ENCODE data around the gene C14orf132. TPM values are rescaled to one million over a fixed set of nuclear protein-coding genes. Genes with fewer than 3 reads are reported as not detected.

The C14orf132 gene
- polyA plus RNA-seq, 2 donors = 4.2 to 5.9 TPM

GRCh38 chr14:96108911-96109310 lies 69.7 kb downstream of the C14orf132 start:
- Histone ChIP-seq H3K4me1 (ENCODE audit: control insufficient read depth in 2 of 2, insufficient read depth in 2 of 2, low read length in 1 of 2) (peaks cover 0 to 5% of the 10 kb centered on the region in 2 donors), H3K4me3 (ENCODE audit: low read depth in 1 of 2, low read length in 2 of 2) (no peak overlapping the region), H3K27ac (ENCODE audit: low read depth in 2 of 2, low read length in 1 of 2) (no peak overlapping the region), H3K9me3 (ENCODE audit: control insufficient read depth in 2 of 2, insufficient read depth in 1 of 2, low read depth in 1 of 2, low read length in 1 of 2) (no peaks in the 10 kb centered on the region), H3K36me3 (ENCODE audit: control insufficient read depth in 2 of 2, insufficient read depth in 2 of 2, low read length in 1 of 2) (no peaks in the 10 kb centered on the region), H3K27me3 (ENCODE audit: control insufficient read depth in 1 of 2, insufficient read depth in 2 of 2, low read length in 2 of 2) (no peaks in the 10 kb centered on the region)
- WGBS, 2 donors = 95 to 96% methylated on average over 10 of the region's 10 CpGs

GRCh38 chr14:96109596-96110355 lies 70.6 kb downstream of the C14orf132 start:
- H3K27me3 ChIP-seq (ENCODE audit: control insufficient read depth in 1 of 2, insufficient read depth in 2 of 2, low read length in 2 of 2) = no peaks in the 10 kb centered on the region
- H3K36me3 ChIP-seq (ENCODE audit: control insufficient read depth in 2 of 2, insufficient read depth in 2 of 2, low read length in 1 of 2) = no peaks in the 10 kb centered on the region
- WGBS, 2 donors = 89 to 92% methylated on average over 8 of the region's 8 CpGs
- no peaks in the 10 kb centered on the region for H3K9me3 ChIP-seq (ENCODE audit: control insufficient read depth in 2 of 2, insufficient read depth in 1 of 2, low read depth in 1 of 2, low read length in 1 of 2)
- peaks cover 0 to 1% of the 10 kb centered on the region in 2 donors for H3K4me1 ChIP-seq (ENCODE audit: control insufficient read depth in 2 of 2, insufficient read depth in 2 of 2, low read length in 1 of 2)
- H3K4me3 ChIP-seq (ENCODE audit: low read depth in 1 of 2, low read length in 2 of 2) = no peak overlapping the region
- no peak overlapping the region for H3K27ac ChIP-seq (ENCODE audit: low read depth in 2 of 2, low read length in 1 of 2)

- no peak overlapping the region for H3K27ac ChIP-seq (ENCODE audit: low read depth in 2 of 2, low read length in 1 of 2)
- H3K27me3 ChIP-seq (ENCODE audit: control insufficient read depth in 1 of 2, insufficient read depth in 2 of 2, low read length in 2 of 2) = no peaks in the 10 kb centered on the region
- H3K4me3 ChIP-seq (ENCODE audit: low read depth in 1 of 2, low read length in 2 of 2) = no peak overlapping the region
- peaks cover 0 to 2% of the 10 kb centered on the region in 2 donors for H3K4me1 ChIP-seq (ENCODE audit: control insufficient read depth in 2 of 2, insufficient read depth in 2 of 2, low read length in 1 of 2)
- H3K9me3 ChIP-seq (ENCODE audit: control insufficient read depth in 2 of 2, insufficient read depth in 1 of 2, low read depth in 1 of 2, low read length in 1 of 2) = no peaks in the 10 kb centered on the region
- H3K36me3 ChIP-seq (ENCODE audit: control insufficient read depth in 2 of 2, insufficient read depth in 2 of 2, low read length in 1 of 2) = no peaks in the 10 kb centered on the region
- WGBS, 2 donors = 51 to 52% methylated on average over 3 of the region's 3 CpGs
Observed at GRCh38 chr14:96112032-96112431, 72.9 kb downstream of the C14orf132 start.

GRCh38 chr14:96114002-96114401 lies 74.8 kb downstream of the C14orf132 start:
- Histone ChIP-seq H3K27ac (ENCODE audit: low read depth in 2 of 2, low read length in 1 of 2) (no peak overlapping the region), H3K27me3 (ENCODE audit: control insufficient read depth in 1 of 2, insufficient read depth in 2 of 2, low read length in 2 of 2) (no peaks in the 10 kb centered on the region), H3K4me1 (ENCODE audit: control insufficient read depth in 2 of 2, insufficient read depth in 2 of 2, low read length in 1 of 2) (peaks cover 0 to 3% of the 10 kb centered on the region in 2 donors)

GRCh38 chr14:96117101-96117897 lies 78.1 kb downstream of the C14orf132 start:
- no peaks in the 10 kb centered on the region for H3K9me3 ChIP-seq (ENCODE audit: control insufficient read depth in 2 of 2, insufficient read depth in 1 of 2, low read depth in 1 of 2, low read length in 1 of 2)
- 65 to 66% methylated on average over 7 of the region's 7 CpGs for WGBS, 2 donors
- H3K4me3 ChIP-seq (ENCODE audit: low read depth in 1 of 2, low read length in 2 of 2) = no peak overlapping the region
- no peak overlapping the region for H3K27ac ChIP-seq (ENCODE audit: low read depth in 2 of 2, low read length in 1 of 2)
- peaks cover 0 to 3% of the 10 kb centered on the region in 2 donors for H3K4me1 ChIP-seq (ENCODE audit: control insufficient read depth in 2 of 2, insufficient read depth in 2 of 2, low read length in 1 of 2)
- H3K36me3 ChIP-seq (ENCODE audit: control insufficient read depth in 2 of 2, insufficient read depth in 2 of 2, low read length in 1 of 2) = no peaks in the 10 kb centered on the region
- H3K27me3 ChIP-seq (ENCODE audit: control insufficient read depth in 1 of 2, insufficient read depth in 2 of 2, low read length in 2 of 2) = no peaks in the 10 kb centered on the region

More at GRCh38 chr14:96114002-96114401, 74.8 kb downstream of the C14orf132 start:
- Histone ChIP-seq H3K9me3 (ENCODE audit: control insufficient read depth in 2 of 2, insufficient read depth in 1 of 2, low read depth in 1 of 2, low read length in 1 of 2) (no peaks in the 10 kb centered on the region), H3K36me3 (ENCODE audit: control insufficient read depth in 2 of 2, insufficient read depth in 2 of 2, low read length in 1 of 2) (no peaks in the 10 kb centered on the region), H3K4me3 (ENCODE audit: low read depth in 1 of 2, low read length in 2 of 2) (no peak overlapping the region)

- WGBS, 2 donors = 75 to 86% methylated on average over 6 of the region's 6 CpGs
- Histone ChIP-seq H3K4me1 (ENCODE audit: control insufficient read depth in 2 of 2, insufficient read depth in 2 of 2, low read length in 1 of 2) (peaks cover 0 to 3% of the 10 kb centered on the region in 2 donors), H3K27ac (ENCODE audit: low read depth in 2 of 2, low read length in 1 of 2) (no peak overlapping the region), H3K4me3 (ENCODE audit: low read depth in 1 of 2, low read length in 2 of 2) (no peak overlapping the region), H3K9me3 (ENCODE audit: control insufficient read depth in 2 of 2, insufficient read depth in 1 of 2, low read depth in 1 of 2, low read length in 1 of 2) (no peaks in the 10 kb centered on the region), H3K36me3 (ENCODE audit: control insufficient read depth in 2 of 2, insufficient read depth in 2 of 2, low read length in 1 of 2) (no peaks in the 10 kb centered on the region), H3K27me3 (ENCODE audit: control insufficient read depth in 1 of 2, insufficient read depth in 2 of 2, low read length in 2 of 2) (no peaks in the 10 kb centered on the region)
Observed at GRCh38 chr14:96117960-96118359, 78.8 kb downstream of the C14orf132 start.

- WGBS, 2 donors = 91 to 92% methylated on average over 3 of the region's 3 CpGs
- Histone ChIP-seq H3K4me3 (ENCODE audit: low read depth in 1 of 2, low read length in 2 of 2) (no peak overlapping the region), H3K9me3 (ENCODE audit: control insufficient read depth in 2 of 2, insufficient read depth in 1 of 2, low read depth in 1 of 2, low read length in 1 of 2) (no peaks in the 10 kb centered on the region), H3K27me3 (ENCODE audit: control insufficient read depth in 1 of 2, insufficient read depth in 2 of 2, low read length in 2 of 2) (no peaks in the 10 kb centered on the region), H3K4me1 (ENCODE audit: control insufficient read depth in 2 of 2, insufficient read depth in 2 of 2, low read length in 1 of 2) (peaks cover 0 to 3% of the 10 kb centered on the region in 2 donors), H3K36me3 (ENCODE audit: control insufficient read depth in 2 of 2, insufficient read depth in 2 of 2, low read length in 1 of 2) (no peaks in the 10 kb centered on the region), H3K27ac (ENCODE audit: low read depth in 2 of 2, low read length in 1 of 2) (no peak overlapping the region)
Observed at GRCh38 chr14:96118391-96118790, 79.2 kb downstream of the C14orf132 start.

- 75% methylated on average over 2 of the region's 2 CpGs for WGBS, 2 donors
- H3K4me3 ChIP-seq (ENCODE audit: low read depth in 1 of 2, low read length in 2 of 2) = no peak overlapping the region
- no peaks in the 10 kb centered on the region for H3K9me3 ChIP-seq (ENCODE audit: control insufficient read depth in 2 of 2, insufficient read depth in 1 of 2, low read depth in 1 of 2, low read length in 1 of 2)
- H3K27ac ChIP-seq (ENCODE audit: low read depth in 2 of 2, low read length in 1 of 2) = no peak overlapping the region
- no peaks in the 10 kb centered on the region for H3K36me3 ChIP-seq (ENCODE audit: control insufficient read depth in 2 of 2, insufficient read depth in 2 of 2, low read length in 1 of 2)
- peaks cover 0 to 3% of the 10 kb centered on the region in 2 donors for H3K4me1 ChIP-seq (ENCODE audit: control insufficient read depth in 2 of 2, insufficient read depth in 2 of 2, low read length in 1 of 2)
- no peaks in the 10 kb centered on the region for H3K27me3 ChIP-seq (ENCODE audit: control insufficient read depth in 1 of 2, insufficient read depth in 2 of 2, low read length in 2 of 2)
Observed at GRCh38 chr14:96119947-96120346, 80.8 kb downstream of the C14orf132 start.

- H3K9me3 ChIP-seq (ENCODE audit: control insufficient read depth in 2 of 2, insufficient read depth in 1 of 2, low read depth in 1 of 2, low read length in 1 of 2) = no peaks in the 10 kb centered on the region
- H3K27ac ChIP-seq (ENCODE audit: low read depth in 2 of 2, low read length in 1 of 2) = no peak overlapping the region
- peaks cover 0 to 3% of the 10 kb centered on the region in 2 donors for H3K4me1 ChIP-seq (ENCODE audit: control insufficient read depth in 2 of 2, insufficient read depth in 2 of 2, low read length in 1 of 2)
- no peaks in the 10 kb centered on the region for H3K36me3 ChIP-seq (ENCODE audit: control insufficient read depth in 2 of 2, insufficient read depth in 2 of 2, low read length in 1 of 2)
- H3K4me3 ChIP-seq (ENCODE audit: low read depth in 1 of 2, low read length in 2 of 2) = no peak overlapping the region
- H3K27me3 ChIP-seq (ENCODE audit: control insufficient read depth in 1 of 2, insufficient read depth in 2 of 2, low read length in 2 of 2) = no peaks in the 10 kb centered on the region
- WGBS, 2 donors = 72 to 76% methylated on average over 3 of the region's 3 CpGs
Observed at GRCh38 chr14:96120392-96120791, 81.2 kb downstream of the C14orf132 start.
